ENCODE measurements around the gene CFAP70.
"Not testable (repeated sequence)": the region's sequence is repeated elsewhere in the genome, so short reads cannot be mapped to it uniquely, and the experiment has no call there.

CFAP70 gene

GRCh38 chr10:73338801-73339368, 19.8 kb downstream of the CFAP70 start:
- DNase-seq: no peak

DNA sequence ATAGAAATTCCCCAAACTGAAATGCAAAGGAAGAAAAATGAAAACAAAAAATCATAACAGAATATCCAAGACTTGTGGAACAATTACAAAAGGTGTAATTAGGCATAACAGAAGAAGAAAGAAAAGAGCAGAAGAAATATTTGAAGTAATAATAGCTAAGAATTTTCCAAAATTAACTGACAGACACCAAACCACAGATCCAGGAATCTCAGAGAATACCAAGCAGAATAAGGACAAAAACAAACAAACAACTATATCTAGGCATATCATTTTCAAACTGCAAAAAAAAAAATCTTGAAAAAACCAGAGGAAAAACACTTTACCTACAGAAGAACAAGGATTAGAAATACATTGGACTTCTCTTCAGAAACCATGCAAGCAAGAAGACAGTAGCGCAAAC, 25.5 kb downstream of the CFAP70 start:
- no peak for DNase-seq

GRCh38 chr10:73332379-73332778, 26.3 kb downstream of the CFAP70 start:
- no peak for DNase-seq

GRCh38 chr10:73328523-73328922, 30.1 kb downstream of the CFAP70 start:
- DNase-seq: not testable (repeated sequence)

GRCh38 chr10:73325290-73325689, 33.4 kb downstream of the CFAP70 start:
- not testable (repeated sequence) for DNase-seq

GRCh38 chr10:73323582-73323981, 35.1 kb downstream of the CFAP70 start:
- not testable (repeated sequence) for DNase-seq

- no peak for DNase-seq
Measured at GRCh38 chr10:73310475-73310874, 48.2 kb downstream of the CFAP70 start.

DNA sequence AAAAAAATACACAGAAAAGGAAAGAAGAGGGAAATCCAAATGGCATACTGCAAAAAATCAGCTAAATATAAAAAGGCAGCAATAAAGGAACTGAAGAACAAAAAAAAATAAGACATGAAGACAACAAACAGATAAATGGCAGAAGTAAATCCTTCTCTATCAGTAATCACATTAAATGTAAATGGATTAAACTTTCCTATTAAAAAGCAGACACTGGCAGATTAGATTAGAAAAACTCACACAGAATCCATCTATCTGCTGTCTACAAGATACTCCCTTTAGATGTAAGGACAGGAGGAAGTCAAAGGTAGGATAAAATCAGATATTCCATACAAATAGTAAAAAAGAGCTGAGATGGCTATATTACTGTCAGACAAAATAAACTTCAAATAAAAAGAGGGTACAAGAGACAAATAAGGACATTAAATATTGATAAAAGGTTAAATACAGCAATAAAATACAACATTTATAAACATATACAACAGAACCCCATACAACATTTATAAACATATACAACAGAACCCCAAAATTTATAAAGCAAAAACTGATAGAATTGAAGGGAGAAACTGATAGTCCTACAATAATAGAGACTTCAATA, 51.4 kb downstream of the CFAP70 start:
- no peak for DNase-seq

DNA sequence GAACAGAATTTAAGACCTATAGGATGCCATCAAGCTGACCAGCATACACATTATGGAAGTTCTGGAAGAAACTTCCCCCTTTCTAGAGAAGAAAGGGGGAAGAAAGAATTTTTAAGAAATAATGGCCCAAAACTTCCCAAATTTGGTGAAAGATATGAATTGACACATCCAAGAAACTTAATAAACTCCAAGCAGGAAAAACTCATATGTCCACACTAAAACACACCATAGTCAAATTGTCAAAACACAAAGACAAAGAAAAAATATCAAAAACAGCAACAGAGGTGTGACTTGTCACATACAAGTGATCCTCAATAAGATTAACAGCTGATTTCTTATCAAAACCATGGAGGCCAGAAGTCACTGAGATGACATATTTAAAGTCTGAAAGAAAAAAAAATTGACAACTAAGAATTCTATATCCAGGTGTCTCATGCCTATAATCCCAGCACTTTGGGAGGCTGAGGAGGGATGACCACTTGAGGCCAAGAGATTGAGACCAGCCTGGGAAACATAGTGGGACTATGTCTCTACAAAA, 52.4 kb downstream of the CFAP70 start:
- no peak for DNase-seq

DNA sequence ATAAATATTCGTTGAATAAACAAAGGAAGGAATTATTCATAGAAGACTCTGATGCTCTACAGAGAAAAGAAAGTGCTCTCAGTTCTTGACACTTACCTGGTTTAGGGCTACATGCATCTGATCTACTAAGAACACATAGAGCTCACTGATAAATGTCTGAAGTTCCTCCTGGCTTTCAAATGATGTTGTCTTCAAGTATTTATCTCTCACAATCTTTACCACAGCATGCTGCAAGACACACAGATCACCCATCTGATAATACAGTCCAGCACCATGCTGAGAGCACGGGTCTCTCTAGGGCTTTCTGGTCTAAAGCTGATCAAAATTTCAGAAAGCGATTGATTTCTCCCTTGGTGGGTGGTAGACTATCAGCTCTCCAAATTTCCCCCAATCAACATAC, 61.7 kb downstream of the CFAP70 start:
- DNase-seq: no peak

DNA sequence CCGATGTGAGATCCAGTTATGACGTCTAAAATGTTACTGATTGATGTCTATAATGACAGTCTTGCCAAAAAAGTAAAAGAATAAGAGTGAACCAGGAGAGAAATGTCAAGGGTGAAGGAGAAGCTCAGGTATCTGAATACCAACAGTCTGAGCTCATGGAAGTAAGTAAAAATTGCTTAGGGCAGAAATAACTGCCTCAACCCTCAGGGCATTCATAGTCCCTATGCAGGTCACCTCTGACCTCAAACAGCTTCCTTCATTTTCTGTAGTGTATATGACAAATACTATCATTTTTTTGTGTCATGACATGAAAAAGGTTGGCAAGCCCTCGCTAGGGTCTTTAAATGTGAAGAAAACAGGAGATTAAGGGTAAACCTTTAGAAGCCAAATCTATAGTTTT, 65.2 kb downstream of the CFAP70 start:
- DNase-seq: no peak

GRCh38 chr10:73289958-73290357, 68.7 kb downstream of the CFAP70 start:
- DNase-seq: no peak

DNA sequence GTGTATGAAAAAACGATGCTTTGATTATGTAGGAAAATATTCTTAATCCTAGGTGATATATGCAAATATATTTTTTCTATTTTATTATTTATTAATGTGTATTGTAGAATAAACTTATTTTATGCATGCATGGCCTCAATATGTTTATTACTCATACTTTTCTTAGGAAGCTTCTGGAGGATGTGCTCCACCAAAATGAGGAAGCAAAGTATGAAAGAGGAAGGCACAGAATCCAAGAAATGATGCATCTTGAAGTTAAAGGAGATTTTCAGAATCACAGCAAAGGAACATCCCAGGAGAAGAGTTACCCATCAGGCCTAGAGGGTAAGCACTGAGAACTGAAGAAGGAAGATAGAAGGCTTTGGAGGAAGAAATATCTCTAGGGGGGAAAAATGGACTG, 71.2 kb downstream of the CFAP70 start:
- no peak for DNase-seq

DNA sequence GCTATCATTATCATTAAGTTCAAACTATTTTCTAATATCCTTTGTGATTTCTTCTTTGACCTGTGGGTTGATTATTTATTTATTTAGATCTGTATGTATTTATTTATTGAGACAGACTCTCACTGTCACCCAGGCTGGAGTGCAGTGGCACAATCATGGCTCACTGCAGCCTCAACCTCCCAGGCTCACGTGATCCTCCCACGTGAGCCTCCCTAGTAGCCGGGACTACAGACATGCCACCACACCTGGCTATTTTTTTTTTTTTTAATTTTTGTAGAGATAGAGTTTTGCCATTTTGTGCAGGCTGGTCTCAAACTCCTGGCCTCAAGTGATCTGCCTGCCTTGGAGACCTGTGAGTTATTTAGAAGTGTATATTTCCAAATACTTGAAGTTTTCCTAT, 77.6 kb downstream of the CFAP70 start:
- no peak for DNase-seq

GRCh38 chr10:73264423-73264822, 94.2 kb downstream of the CFAP70 start:
- DNase-seq: no peak

- DNase-seq: no peak
Measured at GRCh38 chr10:73263693-73264347, 94.8 kb downstream of the CFAP70 start.

GRCh38 chr10:73262880-73263555, 95.6 kb downstream of the CFAP70 start:
- DNase-seq: no peak

- no peak for DNase-seq
Measured at GRCh38 chr10:73262105-73262730, 96.4 kb downstream of the CFAP70 start.

DNA sequence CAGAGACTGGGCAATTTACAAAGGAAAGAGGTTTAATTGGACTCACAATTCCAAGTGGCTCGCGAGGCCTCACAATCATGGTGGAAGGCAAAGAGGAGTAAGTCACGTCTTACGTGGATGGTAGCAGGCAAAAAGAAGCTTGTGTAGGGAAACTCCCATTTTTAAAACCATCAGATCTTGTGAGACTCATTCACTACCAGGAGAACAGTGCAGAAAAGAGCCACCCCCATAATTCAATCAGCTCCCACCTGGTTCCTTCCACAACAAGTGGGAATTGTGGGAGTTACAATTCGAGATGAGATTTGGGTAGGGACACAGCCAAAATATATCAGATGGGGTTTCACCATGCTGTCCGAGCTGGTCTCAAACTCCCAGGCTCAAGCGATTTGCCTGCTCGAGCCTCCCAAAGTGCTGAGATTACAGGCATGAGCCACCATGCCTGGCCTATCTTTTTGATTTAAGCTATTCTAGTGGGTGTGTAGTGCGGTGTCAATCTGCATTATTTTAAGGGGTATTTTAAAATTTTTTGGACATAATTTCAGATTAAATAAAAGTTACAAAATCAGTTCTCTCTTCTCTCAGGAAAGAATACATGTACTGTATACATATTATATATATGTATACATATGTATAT, 97.2 kb downstream of the CFAP70 start:
- no peak for DNase-seq

DNA sequence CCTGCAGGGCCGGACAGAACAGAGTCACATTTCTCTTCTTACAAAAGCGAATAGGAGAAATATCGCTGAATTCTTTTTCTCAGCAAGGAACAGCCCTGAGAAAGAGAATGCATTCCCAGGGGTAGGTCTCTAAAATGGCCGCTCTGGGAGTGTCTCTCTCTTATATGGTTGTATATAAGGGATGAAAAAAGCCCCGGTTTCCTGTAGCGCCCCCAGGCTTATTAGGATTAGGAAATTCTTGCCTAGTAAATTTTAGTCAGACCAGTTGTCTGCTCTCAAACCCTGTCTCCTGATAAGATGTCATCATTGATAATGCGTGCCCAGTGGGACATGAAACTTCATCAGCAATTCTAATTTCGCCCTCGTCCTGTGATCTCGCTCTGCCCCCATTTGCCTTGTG, 100.1 kb downstream of the CFAP70 start:
- DNase-seq: not testable (repeated sequence)

- no peak for DNase-seq
Measured at GRCh38 chr10:73253225-73253555, 105.5 kb downstream of the CFAP70 start.

- peak; percentile 74 for DNase-seq
Measured at GRCh38 chr10:73252445-73253224, 106.0 kb downstream of the CFAP70 start, which contains the start of gene MRPS16. Gene MRPS16, minus strand, starts transcription at chr10:73252644. Its CDS starts 162 bp downstream, at chr10:73252482.
